H1 (cell line): ENCODE measurements around the gene ARHGAP24. TPM values are rescaled to one million over a fixed set of nuclear protein-coding genes. Genes with fewer than 3 reads are reported as not detected.

Experiments used
- CTCF ChIA-PET: fragments of 300-600 bp; sonication (Branson Sonifier 250); formaldehyde crosslinking; loops from one replicate; lab custom pipeline; 2021; ENCODE audit not compliant: partially characterized antibody; lab: Charles Lee
- POLR2A ChIA-PET: fragments of 300-600 bp; sonication (Branson Sonifier 250); formaldehyde crosslinking; loops from one replicate; lab custom pipeline; 2021; ENCODE audit warnings: inconsistent platforms; ENCODE audit not compliant: partially characterized antibody; lab: Charles Lee
- DNase-seq, 2 experiments: peaks; one replicate each; pipeline versions ENCODE4 v3.0.0 to v3.0.0-alpha.2; 2010 to 2022; ENCODE audit warnings: low spot score in 2 of 2, low read depth in 1 of 2, mixed read lengths in 1 of 2
- FAIRE-seq: peaks from 2 replicates; lab custom pipeline; 2011; peaks lifted over from hg19 to GRCh38; lab: Jason Lieb, UNC
- H2AFZ ChIP-seq: 2 replicates; pipeline ENCODE4 v1.8.1; 2012; ENCODE audit warnings: low read length, inconsistent platforms
- H2AK5ac ChIP-seq: 2 replicates; pipeline ENCODE4 v1.6.1; 2013; ENCODE audit warnings: low read depth, low read length
- H2BK120ac ChIP-seq: replicated peaks from 2 replicates; pipeline ENCODE3; 2013; ENCODE audit warnings: low read depth, low read length, inconsistent platforms
- H2BK12ac ChIP-seq: 2 replicates; pipeline ENCODE4 v1.6.1; 2013; ENCODE audit warnings: low read depth, low read length
- H2BK15ac ChIP-seq: 2 replicates; pipeline ENCODE4 v1.6.1; 2013; ENCODE audit warnings: low read length
- H2BK20ac ChIP-seq: 2 replicates; pipeline ENCODE4 v1.6.1; 2013; ENCODE audit warnings: low read length
- H2BK5ac ChIP-seq: 2 replicates; pipeline ENCODE4 v1.6.1; 2013; ENCODE audit warnings: low read depth, low read length
- H3K14ac ChIP-seq: 2 replicates; pipeline ENCODE4 v1.6.1; 2013; ENCODE audit warnings: inconsistent platforms; ENCODE audit not compliant: insufficient read length
- H3K18ac ChIP-seq: 2 replicates; pipeline ENCODE4 v1.6.1; 2013; ENCODE audit warnings: low read length; ENCODE audit errors: extremely low read depth
- H3K23ac ChIP-seq: 2 replicates; pipeline ENCODE4 v1.6.1; 2013; ENCODE audit warnings: inconsistent platforms; ENCODE audit not compliant: insufficient read length
- H3K23me2 ChIP-seq: 2 replicates; pipeline ENCODE4 v1.6.1; 2013; ENCODE audit warnings: low read depth, low read length
- H3K27ac ChIP-seq: 2 replicates; pipeline ENCODE4 v1.6.1; 2011; ENCODE audit warnings: low read depth, low read length, inconsistent platforms
- H3K27me3 ChIP-seq, 4 experiments: replicated peaks in 1 of 4; 1 replicate in 1 of 4; 2 replicates in 3 of 4; pipeline versions ENCODE4 v1.6.1 to v1.8.1; 2011 to 2013; ENCODE audit warnings: low read length in 3 of 4, mild to moderate bottlenecking in 3 of 4, inconsistent platforms in 2 of 4, mixed read lengths in 2 of 4, moderate library complexity in 1 of 4; ENCODE audit not compliant: control insufficient read depth in 3 of 4, insufficient read depth in 3 of 4; ENCODE audit errors: extremely low read depth in 1 of 4
- H3K36me3 ChIP-seq, 4 experiments: 2 replicates each; pipeline versions ENCODE4 v1.6.1 to v1.8.1; 2011 to 2013; ENCODE audit warnings: mild to moderate bottlenecking in 4 of 4, low read length in 3 of 4, moderate library complexity in 2 of 4, control low read depth in 1 of 4, inconsistent platforms in 1 of 4; ENCODE audit not compliant: insufficient read depth in 4 of 4, control insufficient read depth in 2 of 4
- H3K4ac ChIP-seq: replicated peaks from 2 replicates; pipeline ENCODE3; 2013; ENCODE audit warnings: low read length, low read depth, mixed read lengths, inconsistent platforms; ENCODE audit not compliant: insufficient read length
- H3K4me1 ChIP-seq, 4 experiments: replicated peaks in 1 of 4; 1 replicate in 1 of 4; 2 replicates in 3 of 4; pipeline versions ENCODE4 v1.6.1 to v1.8.1; 2011 to 2013; ENCODE audit warnings: low read length in 3 of 4, inconsistent platforms in 2 of 4, mixed read lengths in 1 of 4; ENCODE audit not compliant: insufficient read depth in 4 of 4, control insufficient read depth in 3 of 4
- H3K4me2 ChIP-seq, 2 experiments: 2 replicates each; pipeline versions ENCODE4 v1.6.1 to v1.8.1; 2011 to 2013; ENCODE audit warnings: low read depth in 2 of 2, low read length in 2 of 2, control low read depth in 1 of 2, inconsistent platforms in 1 of 2, mild to moderate bottlenecking in 1 of 2; ENCODE audit not compliant: insufficient read depth in 1 of 2
- H3K4me3 ChIP-seq, 4 experiments: fragments of 200-600, 300-600 bp in 1 of 4; sonication (generic), shearing (Covaris generic), sonication (Bioruptor Twin) in 1 of 4; 2 replicates each; pipeline versions ENCODE4 v1.5.1 to v1.8.1; 2011 to 2016; ENCODE audit warnings: low read length in 4 of 4, low read depth in 3 of 4, control low read depth in 2 of 4, inconsistent platforms in 2 of 4, mild to moderate bottlenecking in 2 of 4, mixed read lengths in 1 of 4, moderate library complexity in 1 of 4; ENCODE audit not compliant: insufficient read depth in 2 of 4; ENCODE audit errors: extremely low read depth in 1 of 4
- H3K56ac ChIP-seq: replicated peaks from 2 replicates; pipeline ENCODE3; 2013; ENCODE audit warnings: low read depth, mild to moderate bottlenecking, mixed read lengths, low read length, inconsistent platforms; ENCODE audit not compliant: insufficient read length
- H3K79me1 ChIP-seq: 2 replicates; pipeline ENCODE4 v1.6.1; 2013; ENCODE audit warnings: low read depth, low read length, control low read depth
- H3K79me2 ChIP-seq, 2 experiments: 2 replicates each; pipeline versions ENCODE4 v1.6.1 to v1.8.1; 2012 to 2013; ENCODE audit warnings: low read length in 2 of 2, mild to moderate bottlenecking in 2 of 2, inconsistent platforms in 1 of 2; ENCODE audit not compliant: insufficient read depth in 2 of 2, control insufficient read depth in 1 of 2
- H3K9ac ChIP-seq, 4 experiments: replicated peaks in 1 of 4; 1 replicate in 1 of 4; 2 replicates in 3 of 4; pipeline versions ENCODE4 v1.6.1 to v1.8.1; 2011 to 2013; ENCODE audit warnings: low read depth in 3 of 4, low read length in 3 of 4, control low read depth in 2 of 4, mild to moderate bottlenecking in 2 of 4, moderate library complexity in 2 of 4, inconsistent platforms in 1 of 4; ENCODE audit errors: extremely low read depth in 1 of 4
- H3K9me3 ChIP-seq, 2 experiments: 2 replicates each; pipeline versions ENCODE4 v1.6.1 to v1.8.1; 2012 to 2013; ENCODE audit warnings: mild to moderate bottlenecking in 2 of 2, moderate library complexity in 2 of 2, control low read depth in 1 of 2, inconsistent platforms in 1 of 2, low read depth in 1 of 2, low read length in 1 of 2, mixed read lengths in 1 of 2; ENCODE audit not compliant: insufficient read depth in 2 of 2
- H4K20me1 ChIP-seq, 2 experiments: replicated peaks in 1 of 2; 2 replicates each; pipeline versions ENCODE3 to v1.8.1; 2011 to 2013; ENCODE audit warnings: inconsistent platforms in 2 of 2, low read length in 2 of 2, mild to moderate bottlenecking in 1 of 2; ENCODE audit not compliant: insufficient read depth in 2 of 2, control insufficient read depth in 1 of 2
- H4K5ac ChIP-seq: 2 replicates; pipeline ENCODE4 v1.6.1; 2013; ENCODE audit warnings: low read length, low read depth, mixed read lengths, inconsistent platforms; ENCODE audit not compliant: insufficient read length
- H4K8ac ChIP-seq: 2 replicates; pipeline ENCODE4 v1.8.0; 2013; ENCODE audit warnings: mild to moderate bottlenecking, moderate library complexity, low read length, inconsistent platforms; ENCODE audit not compliant: insufficient read depth; ENCODE audit errors: extremely low read depth
- H4K91ac ChIP-seq: replicated peaks from 2 replicates; pipeline ENCODE3; 2013; ENCODE audit warnings: low read length, mixed read lengths, inconsistent platforms; ENCODE audit not compliant: insufficient read length
- BCL11A ChIP-seq, 2 experiments: IDR thresholded peaks; one replicate each; pipeline ENCODE4 v1.6.1; 2011; ENCODE audit warnings: low read depth in 2 of 2, low read length in 2 of 2, mild to moderate bottlenecking in 2 of 2
- CHD1 ChIP-seq: IDR thresholded peaks from 2 replicates; pipeline ENCODE4 v1.6.1; 2012; ENCODE audit warnings: low read depth, low read length, improper control_type of control experiment
- HDAC2 ChIP-seq, 2 experiments: fragments of 300-600 bp in 1 of 2; sonication (generic) in 1 of 2; IDR thresholded peaks; 2 replicates each; pipeline ENCODE4 v1.6.1; 2011 to 2012; ENCODE audit warnings: low read depth in 2 of 2, low read length in 2 of 2, mild to moderate bottlenecking in 2 of 2, moderate library complexity in 2 of 2, borderline replicate concordance in 1 of 2, inconsistent platforms in 1 of 2
- NANOG ChIP-seq: IDR thresholded peaks from 2 replicates; pipeline ENCODE4 v1.6.1; 2011; ENCODE audit warnings: low read length, low read depth, mild to moderate bottlenecking, inconsistent platforms; ENCODE audit not compliant: insufficient read depth, poor library complexity, severe bottlenecking
- RAD21 ChIP-seq, 2 experiments: IDR thresholded peaks in 1 of 2; conservative IDR thresholded peaks in 1 of 2; 2 replicates each; pipeline ENCODE4 v1.6.1; 2011; ENCODE audit warnings: low read depth in 2 of 2, low read length in 2 of 2, improper control_type of control experiment in 1 of 2, inconsistent platforms in 1 of 2, mild to moderate bottlenecking in 1 of 2, moderate library complexity in 1 of 2
- SP4 ChIP-seq: IDR thresholded peaks from 2 replicates; pipeline ENCODE4 v1.6.1; 2012; ENCODE audit warnings: low read length, inconsistent platforms
- TBP ChIP-seq: IDR thresholded peaks from 2 replicates; pipeline ENCODE4 v1.6.1; 2011; ENCODE audit warnings: low read depth, low read length, improper control_type of control experiment
- USF2 ChIP-seq: IDR thresholded peaks from 2 replicates; pipeline ENCODE4 v1.6.1; 2011; ENCODE audit warnings: low read length, improper control_type of control experiment
- polyA plus RNA-seq, 7 experiments: library from polyadenylated mRNA; depleted of rRNA in 3 of 7; stranded (reverse) in 5 of 7; unstranded in 2 of 7; fragments of >200 nt in 5 of 7; fragments of 200-250 nt in 2 of 7; gene quantifications; 1 replicate in 5 of 7; 2 replicates in 1 of 7; 4 replicates in 1 of 7; pipeline versions ENCODE4 v1.2.1 to v1.2.3, GENCODE V29; 2011 to 2013; ENCODE audit warnings: missing spikeins in 2 of 7, mixed read lengths in 2 of 7
- total RNA-seq: library from RNA; stranded (reverse); fragmentation: NEBNext Ultra II Directional; extraction: Animal tissue kit (Norgen Biotek cat#: 25700); gene quantifications from 2 replicates; pipeline ENCODE4 v1.2.1, GENCODE V29; 2021

The ARHGAP24 gene
- total and polyA plus RNA-seq, 2 of the 8 experiments (the other 6 are each of a cell fraction or from before 2014, with no cell fraction given), result 0.08 to 0.50 TPM

DNA sequence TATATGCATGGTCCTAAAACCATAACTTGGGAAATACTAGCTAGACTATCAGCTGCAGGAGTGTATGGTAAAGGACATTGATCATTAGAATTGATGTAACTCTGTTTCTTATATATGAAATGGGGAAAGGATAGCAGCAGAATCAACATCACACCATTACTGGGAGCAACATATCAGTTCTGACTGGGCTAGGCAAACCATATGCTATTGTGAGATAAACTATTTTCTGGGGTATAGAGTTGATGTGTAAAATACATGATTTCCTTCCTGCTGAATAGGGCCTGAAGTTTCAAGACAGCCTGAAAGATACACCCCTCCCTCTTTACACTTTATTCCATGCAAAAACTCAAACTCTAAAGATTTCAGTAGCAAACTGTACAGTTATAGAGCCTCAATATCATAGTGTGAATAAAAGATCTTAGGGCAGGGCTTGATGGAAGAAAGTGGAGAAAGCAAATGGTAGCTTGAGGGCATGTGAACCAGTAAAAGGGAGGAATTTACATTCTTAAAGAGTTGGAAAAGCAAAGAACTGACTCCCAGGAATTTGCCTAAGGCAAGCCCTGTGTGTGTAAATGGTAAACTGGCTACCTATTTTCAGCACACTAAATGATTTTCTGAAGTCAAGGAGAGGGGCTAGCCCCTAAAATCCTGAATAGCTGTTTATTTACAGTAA, 480.8 kb downstream of the ARHGAP24 start:
- CTCF ChIA-PET, result interaction anchor here (0.6 to 3.0 kb wide), 9 partner anchors 9 to 538 kb away, joined by 3 to 15 read pairs (median 3); no protein-coding TSS in a partner anchor
- H2BK20ac ChIP-seq, result no peak overlapping the region

More for the DNA sequence above, 480.8 kb downstream of the ARHGAP24 start:
- no peak overlapping the region for H4K8ac ChIP-seq
- no peak overlapping the region for H4K91ac ChIP-seq
- no peak overlapping the region for H2BK120ac ChIP-seq
- no peak overlapping the region for H2BK12ac ChIP-seq
- no peaks in the 10 kb centered on the region for H3K36me3 ChIP-seq
- H4K5ac ChIP-seq, result no peak overlapping the region
- H2AK5ac ChIP-seq, result no peak overlapping the region
- H3K9ac ChIP-seq, result no peak overlapping the region
- no peaks in the 10 kb centered on the region for H3K79me1 ChIP-seq
- no peak overlapping the region; the same call in 1 of the 2 replicates for H3K18ac ChIP-seq
- no peak overlapping the region for H3K27ac ChIP-seq
- H3K23ac ChIP-seq, result no peak overlapping the region
- H3K56ac ChIP-seq, result no peak overlapping the region
- H3K4me3 ChIP-seq, result no peak overlapping the region
- peak overlapping the region in 1 of 2 experiments; percentile 28; a peak in 1 of 4 replicates for H3K4me2 ChIP-seq
- no peaks in the 10 kb centered on the region for H3K79me2 ChIP-seq
- H3K23me2 ChIP-seq, result no peaks in the 10 kb centered on the region
- no peaks in the 10 kb centered on the region for H3K9me3 ChIP-seq
- no peaks in the 10 kb centered on the region for H4K20me1 ChIP-seq
- H2BK5ac ChIP-seq, result no peak overlapping the region
- no peak for TF ChIP-seq BCL11A (IDR thresholded peaks at IDR 0.05; ENCODE audit: low read depth in 2 of 2, low read length in 2 of 2)
- TF ChIP-seq CHD1, result no peak
- no peak for TF ChIP-seq USF2
- no peak for TF ChIP-seq RAD21 (IDR thresholded peaks at IDR 0.05 in 1 of 2, conservative IDR thresholded peaks at IDR 0.05 in 1 of 2; ENCODE audit: low read depth in 2 of 2, low read length in 2 of 2)
- TF ChIP-seq NANOG, result no peak
- TF ChIP-seq HDAC2 (IDR thresholded peaks at IDR 0.05; ENCODE audit: borderline replicate concordance in 1 of 2, low read depth in 2 of 2, low read length in 2 of 2), result no peak
- no peak for TF ChIP-seq TBP
- TF ChIP-seq SP4, result no peak
- FAIRE-seq (peak; percentile 13), DNase-seq (no peak)
- no peak overlapping the region for H3K14ac ChIP-seq
- H2BK15ac ChIP-seq, result no peak overlapping the region
- no peak overlapping the region for H3K4ac ChIP-seq
- no peaks in the 10 kb centered on the region for H3K27me3 ChIP-seq
- H3K4me1 ChIP-seq, result peaks cover 0 to 17% (median 5%) of the 10 kb centered on the region in 4 experiments; a peak in 5 of 7 replicates
- POLR2A ChIA-PET, result no interaction called here
- H2AFZ ChIP-seq, result no peak overlapping the region
